MCF 10A (cell line): ENCODE results near the gene FADS6. TPM values are rescaled to one million over a fixed set of nuclear protein-coding genes. Genes with fewer than 3 reads are reported as not detected.

ENCODE experiments used
- BruUV-seq: library from RNA; stranded (reverse); fragments of 400-500 nt; replicated peaks from 2 replicates; lab custom pipeline; 2021; lab: Mats Ljungman, UMichigan
- CTCF ChIA-PET: fragments of 300-600 bp; sonication (Branson Sonifier 250); formaldehyde crosslinking; extraction: SDS; loops from one replicate; lab custom pipeline; 2021; ENCODE audit warnings: antibody characterized with exemption, inconsistent platforms; lab: Yijun Ruan, JAX
- POLR2A ChIA-PET: fragments of 300-600, 350-650 bp; sonication (Branson Sonifier 250); formaldehyde crosslinking; extraction: SDS; loops from one replicate; lab custom pipeline; 2020; ENCODE audit warnings: antibody characterized with exemption, inconsistent platforms; lab: Yijun Ruan, JAX
- DNase-seq: peaks from one replicate; pipeline ENCODE4 v3.0.0-alpha.2; 2018; ENCODE audit not compliant: unreplicated experiment
- H3K27ac Mint-ChIP-seq: one replicate; pipeline ENCODE4 v1.8.0; 2022; ENCODE audit warnings: mild to moderate bottlenecking, low read depth, mixed read lengths; ENCODE audit not compliant: unreplicated experiment
- H3K27me3 Mint-ChIP-seq: one replicate; pipeline ENCODE4 v1.8.0; 2022; ENCODE audit warnings: mixed read lengths; ENCODE audit not compliant: insufficient read depth, unreplicated experiment
- H3K36me3 Mint-ChIP-seq: one replicate; pipeline ENCODE4 v1.8.0; 2022; ENCODE audit warnings: mild to moderate bottlenecking, moderate library complexity, mixed read lengths; ENCODE audit not compliant: insufficient read depth, unreplicated experiment
- H3K4me1 Mint-ChIP-seq: one replicate; pipeline ENCODE4 v1.8.0; 2022; ENCODE audit warnings: mixed read lengths; ENCODE audit not compliant: insufficient read depth, unreplicated experiment
- H3K4me3 Mint-ChIP-seq: one replicate; pipeline ENCODE4 v1.8.0; 2022; ENCODE audit warnings: mild to moderate bottlenecking, moderate library complexity, mixed read lengths; ENCODE audit not compliant: unreplicated experiment
- H3K9me3 Mint-ChIP-seq: one replicate; pipeline ENCODE4 v1.8.0; 2022; ENCODE audit warnings: mixed read lengths; ENCODE audit not compliant: unreplicated experiment
- intact Hi-C: fragments of 100-400 bp; cut with micrococcal nuclease; formaldehyde crosslinking; loops from 2 replicates; pipeline ENCODE4 v1.14.1; 2022
- total RNA-seq: library from RNA; stranded (reverse); gene quantifications from 2 replicates; pipeline ENCODE4 v1.2.3, GENCODE V29; 2022
- TF ChIP-seq, protein P1 (sequence below): fragments of 200-600 bp; IDR thresholded peaks from one replicate; pipeline ENCODE4 v1.8.0; 2022; ENCODE audit warnings: antibody characterized with exemption, mild to moderate bottlenecking; ENCODE audit not compliant: unreplicated experiment

Gene FADS6
- total RNA-seq, 1 experiment from 2014 or later, result not detected

- no TSS peak for BruUV-seq
- no peak overlapping the region for H3K27ac Mint-ChIP-seq
- intact Hi-C loops, result no loop called here
Observed at GRCh38 chr17:74875977-74876593, 17.3 kb downstream of the FADS6 start.

DNA sequence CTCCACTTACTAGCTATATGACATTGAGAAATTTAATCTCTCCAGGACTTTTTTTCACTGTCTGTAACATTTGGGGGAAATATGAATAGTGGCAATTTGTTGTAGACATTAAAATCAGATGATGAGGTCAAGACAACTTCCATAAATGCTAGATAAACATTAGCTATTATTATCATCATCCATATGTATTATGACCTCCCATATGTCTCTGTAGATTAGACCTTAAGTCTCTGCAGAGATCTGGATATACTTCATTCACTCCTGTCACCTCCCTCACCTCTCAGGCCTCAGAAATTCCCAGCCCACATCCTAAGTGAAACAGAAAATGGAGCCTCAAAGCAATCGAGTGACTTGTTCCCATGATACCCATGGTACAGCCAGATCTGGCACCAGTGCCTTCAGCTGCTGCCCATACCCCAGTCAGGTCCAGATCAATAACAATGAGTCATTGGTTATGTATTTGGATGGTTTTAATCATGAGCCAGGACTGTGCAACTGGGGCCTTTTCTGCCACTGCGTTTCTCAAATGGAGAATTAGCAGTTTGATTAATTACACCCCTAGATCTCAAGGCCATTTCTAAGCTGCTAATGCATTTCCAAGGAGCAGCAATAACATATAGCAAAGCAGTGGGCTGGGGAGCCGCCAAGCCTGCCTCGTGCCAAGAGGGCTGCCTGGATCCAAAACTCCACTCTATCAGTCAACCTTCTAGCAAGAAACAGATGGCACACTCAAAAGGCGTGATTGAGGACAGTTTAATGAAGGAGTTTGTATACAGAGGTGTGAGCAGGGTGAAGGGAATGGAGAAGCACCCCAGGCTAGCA lies 18.1 kb downstream of the FADS6 start:
- Mint-ChIP-seq H3K27me3 (no peaks in the 10 kb centered on the region), H3K9me3 (no peaks in the 10 kb centered on the region), H3K4me3 (peak overlapping the region; percentile 23), H3K36me3 (peaks cover 22% of the 10 kb centered on the region), H3K27ac (no peak overlapping the region), H3K4me1 (peaks cover 34% of the 10 kb centered on the region)
- ChIA-PET CTCF (interaction anchor here (0.6 to 2.8 kb wide), 2 partner anchors 10 to 158 kb away, joined by 3 to 10 read pairs; no protein-coding TSS in a partner anchor), POLR2A (interaction anchor here (0.6 to 2.4 kb wide), 3 partner anchors 16 to 246 kb away, joined by 3 to 7 read pairs (median 4); partner anchors contain the start of gene NAT9)
- BruUV-seq, result no TSS peak
- TF ChIP-seq, protein P1, sequence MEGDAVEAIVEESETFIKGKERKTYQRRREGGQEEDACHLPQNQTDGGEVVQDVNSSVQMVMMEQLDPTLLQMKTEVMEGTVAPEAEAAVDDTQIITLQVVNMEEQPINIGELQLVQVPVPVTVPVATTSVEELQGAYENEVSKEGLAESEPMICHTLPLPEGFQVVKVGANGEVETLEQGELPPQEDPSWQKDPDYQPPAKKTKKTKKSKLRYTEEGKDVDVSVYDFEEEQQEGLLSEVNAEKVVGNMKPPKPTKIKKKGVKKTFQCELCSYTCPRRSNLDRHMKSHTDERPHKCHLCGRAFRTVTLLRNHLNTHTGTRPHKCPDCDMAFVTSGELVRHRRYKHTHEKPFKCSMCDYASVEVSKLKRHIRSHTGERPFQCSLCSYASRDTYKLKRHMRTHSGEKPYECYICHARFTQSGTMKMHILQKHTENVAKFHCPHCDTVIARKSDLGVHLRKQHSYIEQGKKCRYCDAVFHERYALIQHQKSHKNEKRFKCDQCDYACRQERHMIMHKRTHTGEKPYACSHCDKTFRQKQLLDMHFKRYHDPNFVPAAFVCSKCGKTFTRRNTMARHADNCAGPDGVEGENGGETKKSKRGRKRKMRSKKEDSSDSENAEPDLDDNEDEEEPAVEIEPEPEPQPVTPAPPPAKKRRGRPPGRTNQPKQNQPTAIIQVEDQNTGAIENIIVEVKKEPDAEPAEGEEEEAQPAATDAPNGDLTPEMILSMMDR, result no peak
- intact Hi-C loops, result no loop called here
- DNase-seq, result no peak

More at GRCh38 chr17:74875977-74876593, 17.3 kb downstream of the FADS6 start:
- Mint-ChIP-seq H3K36me3 (peaks cover 15% of the 10 kb centered on the region), H3K27me3 (no peaks in the 10 kb centered on the region), H3K4me3 (no peak overlapping the region), H3K9me3 (no peaks in the 10 kb centered on the region), H3K4me1 (peaks cover 33% of the 10 kb centered on the region)
- DNase-seq, result no peak
- ChIA-PET POLR2A (interaction anchor here (0.6 to 1.8 kb wide), 2 partner anchors 100 to 246 kb away, joined by 3 to 4 read pairs; partner anchors contain the start of gene NAT9), CTCF (interaction anchor here (2.8 kb wide), 1 partner anchor 11 kb away, joined by 10 read pairs; no protein-coding TSS in a partner anchor)
- TF ChIP-seq, protein P1, result no peak

- Mint-ChIP-seq H3K27me3 (no peaks in the 10 kb centered on the region), H3K36me3 (peaks cover 23% of the 10 kb centered on the region), H3K4me3 (peak overlapping the region; percentile 94), H3K9me3 (no peaks in the 10 kb centered on the region), H3K27ac (no peak overlapping the region), H3K4me1 (peaks cover 34% of the 10 kb centered on the region)
- DNase-seq, result no peak
- CTCF ChIA-PET, result interaction anchor here (0.8 to 2.8 kb wide), 2 partner anchors 10 to 31 kb away, joined by 3 to 10 read pairs; no protein-coding TSS in a partner anchor
- TF ChIP-seq, protein P1, result no peak
- POLR2A ChIA-PET, result interaction anchor here (1.6 to 2.6 kb wide), 7 partner anchors 14 to 396 kb away, joined by 3 to 11 read pairs (median 7); partner anchors contain the start of genes MIF4GD, MRPL58 and NAT9
- no TSS peak for BruUV-seq
- intact Hi-C loops, result loop anchor here (5.0 kb wide), 1 partner anchor 328 kb away; no protein-coding TSS in a partner anchor
Observed at GRCh38 chr17:74874615-74875037, 18.8 kb downstream of the FADS6 start.
